Stimulated activated memory B cell treated with anti-CD40 and anti-IgM and Interleukin-4, amounts not matched to agents 10 μg/mL and 1 μg/mL and 100 μg/mL, for 72 hours (primary cell): ENCODE data around the gene NFASC.

ENCODE experiments used
- ATAC-seq: fragments of 150-1000 bp; cut with Tn5 transposase; 2 replicates; pipeline ENCODE4 v1.10.0; 2021
- H3K27ac Mint-ChIP-seq: one replicate; pipeline ENCODE4 v1.8.0; 2022; ENCODE audit warnings: mild to moderate bottlenecking, mixed read lengths
- H3K27me3 Mint-ChIP-seq: one replicate; pipeline ENCODE4 v1.8.0; 2022; ENCODE audit warnings: mixed read lengths
- H3K36me3 Mint-ChIP-seq: one replicate; pipeline ENCODE4 v1.8.0; 2022; ENCODE audit warnings: mixed read lengths
- H3K4me1 Mint-ChIP-seq: one replicate; pipeline ENCODE4 v1.8.0; 2022; ENCODE audit warnings: mixed read lengths
- H3K4me3 Mint-ChIP-seq: one replicate; pipeline ENCODE4 v1.8.0; 2022; ENCODE audit warnings: mild to moderate bottlenecking, moderate library complexity, mixed read lengths
- H3K9me3 Mint-ChIP-seq: one replicate; pipeline ENCODE4 v1.8.0; 2022; ENCODE audit warnings: mixed read lengths

The NFASC gene

GRCh38 chr1:205016584-205016983 lies 145.9 kb downstream of the NFASC start:
- no peaks in the 10 kb centered on the region for H3K4me1 Mint-ChIP-seq
- H3K4me3 Mint-ChIP-seq: no peak overlapping the region
- no peaks in the 10 kb centered on the region for H3K36me3 Mint-ChIP-seq
- H3K27me3 Mint-ChIP-seq: peaks cover 30% of the 10 kb centered on the region
- no peak for ATAC-seq
- no peak overlapping the region for H3K27ac Mint-ChIP-seq
- H3K9me3 Mint-ChIP-seq: no peaks in the 10 kb centered on the region

- peaks cover 30% of the 10 kb centered on the region for H3K27me3 Mint-ChIP-seq
- H3K36me3 Mint-ChIP-seq: no peaks in the 10 kb centered on the region
- no peaks in the 10 kb centered on the region for H3K9me3 Mint-ChIP-seq
- no peak overlapping the region for H3K27ac Mint-ChIP-seq
- no peaks in the 10 kb centered on the region for H3K4me1 Mint-ChIP-seq
- no peak for ATAC-seq
- H3K4me3 Mint-ChIP-seq: no peak overlapping the region
Measured at GRCh38 chr1:205017001-205017400, 146.3 kb downstream of the NFASC start.

- peaks cover 38% of the 10 kb centered on the region for H3K27me3 Mint-ChIP-seq
- ATAC-seq: no peak
- H3K36me3 Mint-ChIP-seq: no peaks in the 10 kb centered on the region
- H3K27ac Mint-ChIP-seq: no peak overlapping the region
- H3K4me1 Mint-ChIP-seq: no peaks in the 10 kb centered on the region
- H3K4me3 Mint-ChIP-seq: no peak overlapping the region
- no peaks in the 10 kb centered on the region for H3K9me3 Mint-ChIP-seq
Measured at GRCh38 chr1:205017766-205018165, 147.1 kb downstream of the NFASC start.

GRCh38 chr1:205018381-205018780 lies 147.7 kb downstream of the NFASC start:
- Mint-ChIP-seq H3K27ac (no peak overlapping the region), H3K4me3 (no peak overlapping the region), H3K27me3 (peaks cover 41% of the 10 kb centered on the region)

GRCh38 chr1:205020466-205020865 lies 149.8 kb downstream of the NFASC start:
- Mint-ChIP-seq H3K27ac (no peak overlapping the region), H3K9me3 (no peaks in the 10 kb centered on the region), H3K36me3 (no peaks in the 10 kb centered on the region), H3K4me1 (no peaks in the 10 kb centered on the region), H3K27me3 (peaks cover 41% of the 10 kb centered on the region), H3K4me3 (no peak overlapping the region)
- no peak for ATAC-seq

More at GRCh38 chr1:205018381-205018780, 147.7 kb downstream of the NFASC start:
- Mint-ChIP-seq H3K36me3 (no peaks in the 10 kb centered on the region), H3K4me1 (no peaks in the 10 kb centered on the region), H3K9me3 (no peaks in the 10 kb centered on the region)
- no peak for ATAC-seq

- no peaks in the 10 kb centered on the region for H3K4me1 Mint-ChIP-seq
- no peaks in the 10 kb centered on the region for H3K36me3 Mint-ChIP-seq
- no peak for ATAC-seq
- H3K4me3 Mint-ChIP-seq: no peak overlapping the region
- H3K27me3 Mint-ChIP-seq: peaks cover 28% of the 10 kb centered on the region
- H3K9me3 Mint-ChIP-seq: no peaks in the 10 kb centered on the region
- H3K27ac Mint-ChIP-seq: no peak overlapping the region
Measured at GRCh38 chr1:205024679-205025078, 154.0 kb downstream of the NFASC start.

GRCh38 chr1:205025239-205025638 lies 154.6 kb downstream of the NFASC start:
- Mint-ChIP-seq H3K27me3 (peaks cover 28% of the 10 kb centered on the region), H3K9me3 (no peaks in the 10 kb centered on the region), H3K27ac (no peak overlapping the region), H3K4me1 (no peaks in the 10 kb centered on the region), H3K4me3 (no peak overlapping the region), H3K36me3 (no peaks in the 10 kb centered on the region)
- ATAC-seq: no peak

- Mint-ChIP-seq H3K36me3 (no peaks in the 10 kb centered on the region), H3K9me3 (no peaks in the 10 kb centered on the region), H3K4me3 (no peak overlapping the region), H3K27ac (no peak overlapping the region), H3K4me1 (no peaks in the 10 kb centered on the region), H3K27me3 (peaks cover 28% of the 10 kb centered on the region)
- ATAC-seq: no peak
Measured at GRCh38 chr1:205026181-205026580, 155.5 kb downstream of the NFASC start.

- ATAC-seq: no peak
- H3K9me3 Mint-ChIP-seq: no peaks in the 10 kb centered on the region
- H3K4me3 Mint-ChIP-seq: no peak overlapping the region
- H3K4me1 Mint-ChIP-seq: no peaks in the 10 kb centered on the region
- H3K27me3 Mint-ChIP-seq: peaks cover 35% of the 10 kb centered on the region
- H3K27ac Mint-ChIP-seq: no peak overlapping the region
- H3K36me3 Mint-ChIP-seq: no peaks in the 10 kb centered on the region
Measured at GRCh38 chr1:205028390-205028789, 157.7 kb downstream of the NFASC start.

- Mint-ChIP-seq H3K27me3 (peaks cover 35% of the 10 kb centered on the region), H3K4me3 (no peak overlapping the region), H3K36me3 (no peaks in the 10 kb centered on the region), H3K9me3 (no peaks in the 10 kb centered on the region), H3K27ac (no peak overlapping the region), H3K4me1 (no peaks in the 10 kb centered on the region)
- ATAC-seq: no peak
Measured at GRCh38 chr1:205028924-205029323, 158.3 kb downstream of the NFASC start.

GRCh38 chr1:205030241-205030640 lies 159.6 kb downstream of the NFASC start:
- Mint-ChIP-seq H3K4me3 (no peak overlapping the region), H3K36me3 (no peaks in the 10 kb centered on the region), H3K27me3 (peaks cover 35% of the 10 kb centered on the region), H3K9me3 (peaks cover 1% of the 10 kb centered on the region), H3K27ac (no peak overlapping the region), H3K4me1 (no peaks in the 10 kb centered on the region)
- no peak for ATAC-seq

- no peak overlapping the region for H3K27ac Mint-ChIP-seq
Measured at GRCh38 chr1:205030896-205031295, 160.2 kb downstream of the NFASC start.

GRCh38 chr1:205032508-205032907 lies 161.8 kb downstream of the NFASC start:
- Mint-ChIP-seq H3K4me3 (no peak overlapping the region), H3K9me3 (peaks cover 6% of the 10 kb centered on the region), H3K27me3 (peaks cover 44% of the 10 kb centered on the region), H3K36me3 (no peaks in the 10 kb centered on the region), H3K4me1 (no peaks in the 10 kb centered on the region), H3K27ac (no peak overlapping the region)
- no peak for ATAC-seq

More at GRCh38 chr1:205030896-205031295, 160.2 kb downstream of the NFASC start:
- H3K36me3 Mint-ChIP-seq: no peaks in the 10 kb centered on the region
- ATAC-seq: peak; percentile 3
- no peaks in the 10 kb centered on the region for H3K4me1 Mint-ChIP-seq
- H3K9me3 Mint-ChIP-seq: peaks cover 6% of the 10 kb centered on the region
- H3K27me3 Mint-ChIP-seq: peaks cover 35% of the 10 kb centered on the region
- H3K4me3 Mint-ChIP-seq: no peak overlapping the region

GRCh38 chr1:205037539-205037938 lies 166.9 kb downstream of the NFASC start:
- H3K27ac Mint-ChIP-seq: no peak overlapping the region
- no peak for ATAC-seq
- H3K9me3 Mint-ChIP-seq: peaks cover 6% of the 10 kb centered on the region
- no peaks in the 10 kb centered on the region for H3K4me1 Mint-ChIP-seq
- no peaks in the 10 kb centered on the region for H3K36me3 Mint-ChIP-seq
- peaks cover 34% of the 10 kb centered on the region for H3K27me3 Mint-ChIP-seq
- H3K4me3 Mint-ChIP-seq: no peak overlapping the region

GRCh38 chr1:205038132-205038786 lies 167.6 kb downstream of the NFASC start:
- Mint-ChIP-seq H3K27ac (no peak overlapping the region), H3K4me1 (no peaks in the 10 kb centered on the region), H3K4me3 (no peak overlapping the region), H3K27me3 (peaks cover 29% of the 10 kb centered on the region), H3K9me3 (peaks cover 6% of the 10 kb centered on the region), H3K36me3 (no peaks in the 10 kb centered on the region)
- no peak for ATAC-seq

- H3K27me3 Mint-ChIP-seq: peaks cover 52% of the 10 kb centered on the region
- no peak overlapping the region for H3K27ac Mint-ChIP-seq
Measured at GRCh38 chr1:205041001-205041715, 170.5 kb downstream of the NFASC start.

More at GRCh38 chr1:205041001-205041715, 170.5 kb downstream of the NFASC start:
- no peak for ATAC-seq
- no peaks in the 10 kb centered on the region for H3K4me1 Mint-ChIP-seq
- no peaks in the 10 kb centered on the region for H3K9me3 Mint-ChIP-seq
- no peaks in the 10 kb centered on the region for H3K36me3 Mint-ChIP-seq
- H3K4me3 Mint-ChIP-seq: no peak overlapping the region
